ENCODE data around the gene NKAP. TPM values are rescaled to one million over a fixed set of nuclear protein-coding genes. Genes with fewer than 3 reads are reported as not detected.

Gene NKAP
- total and polyA plus RNA-seq, 2 of the 13 experiments (the other 11 are each of a cell fraction or from before 2014, with no cell fraction given) = 3.6 to 6.1 TPM

DNA sequence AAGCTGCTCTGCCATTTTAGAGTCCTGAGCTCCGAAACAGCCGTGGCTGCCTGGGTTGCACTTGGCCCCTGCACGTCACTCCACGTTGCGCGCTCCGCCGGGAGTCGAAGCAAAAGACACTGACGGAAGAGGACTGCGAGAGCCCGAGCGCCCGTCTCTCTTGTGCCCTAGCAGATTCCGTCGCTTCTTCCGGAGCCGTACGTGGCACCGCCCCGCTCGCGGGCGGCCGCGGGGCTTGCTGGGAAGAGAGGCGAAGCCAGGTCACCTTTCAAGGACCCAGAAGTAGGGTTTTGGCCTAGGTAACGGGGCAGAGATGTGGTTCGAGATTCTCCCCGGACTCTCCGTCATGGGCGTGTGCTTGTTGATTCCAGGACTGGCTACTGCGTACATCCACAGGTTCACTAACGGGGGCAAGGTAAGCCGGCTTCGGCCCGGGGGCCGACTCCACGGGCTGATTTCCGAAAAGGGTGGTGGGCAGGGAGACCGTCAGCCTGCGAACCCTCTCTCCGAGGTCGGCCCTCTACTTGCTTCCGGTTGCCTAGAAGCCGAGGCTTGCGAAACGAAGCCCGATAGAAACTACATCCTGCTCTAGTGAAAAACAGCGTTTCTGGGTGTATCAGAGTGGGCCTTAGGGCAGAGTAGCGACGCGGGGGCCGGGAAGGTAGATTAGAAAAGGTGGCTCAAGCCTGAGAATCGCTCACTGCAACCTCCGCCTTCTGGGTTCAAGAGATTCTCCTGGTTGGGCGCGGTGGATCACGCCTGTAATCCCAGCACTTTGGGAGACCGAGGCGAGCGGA lies 71.8 kb downstream of the NKAP start, which contains the start of the genes NDUFA1 and RNF113A (continued):
- TF ChIP-seq, protein P1, sequence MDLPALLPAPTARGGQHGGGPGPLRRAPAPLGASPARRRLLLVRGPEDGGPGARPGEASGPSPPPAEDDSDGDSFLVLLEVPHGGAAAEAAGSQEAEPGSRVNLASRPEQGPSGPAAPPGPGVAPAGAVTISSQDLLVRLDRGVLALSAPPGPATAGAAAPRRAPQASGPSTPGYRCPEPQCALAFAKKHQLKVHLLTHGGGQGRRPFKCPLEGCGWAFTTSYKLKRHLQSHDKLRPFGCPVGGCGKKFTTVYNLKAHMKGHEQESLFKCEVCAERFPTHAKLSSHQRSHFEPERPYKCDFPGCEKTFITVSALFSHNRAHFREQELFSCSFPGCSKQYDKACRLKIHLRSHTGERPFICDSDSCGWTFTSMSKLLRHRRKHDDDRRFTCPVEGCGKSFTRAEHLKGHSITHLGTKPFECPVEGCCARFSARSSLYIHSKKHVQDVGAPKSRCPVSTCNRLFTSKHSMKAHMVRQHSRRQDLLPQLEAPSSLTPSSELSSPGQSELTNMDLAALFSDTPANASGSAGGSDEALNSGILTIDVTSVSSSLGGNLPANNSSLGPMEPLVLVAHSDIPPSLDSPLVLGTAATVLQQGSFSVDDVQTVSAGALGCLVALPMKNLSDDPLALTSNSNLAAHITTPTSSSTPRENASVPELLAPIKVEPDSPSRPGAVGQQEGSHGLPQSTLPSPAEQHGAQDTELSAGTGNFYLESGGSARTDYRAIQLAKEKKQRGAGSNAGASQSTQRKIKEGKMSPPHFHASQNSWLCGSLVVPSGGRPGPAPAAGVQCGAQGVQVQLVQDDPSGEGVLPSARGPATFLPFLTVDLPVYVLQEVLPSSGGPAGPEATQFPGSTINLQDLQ (CRISPR knock-in tag; IDR thresholded peaks at IDR 0.05) = no peak
- TF ChIP-seq, protein P2, sequence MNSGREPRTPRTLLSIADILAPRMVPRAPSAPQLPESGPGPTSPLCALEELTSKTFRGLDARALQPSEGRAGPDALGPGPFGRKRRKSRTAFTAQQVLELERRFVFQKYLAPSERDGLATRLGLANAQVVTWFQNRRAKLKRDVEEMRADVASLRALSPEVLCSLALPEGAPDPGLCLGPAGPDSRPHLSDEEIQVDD (CRISPR knock-in tag; IDR thresholded peaks at IDR 0.05; ENCODE audit: borderline replicate concordance) = peak; percentile 36; the same call in 1 of the 2 replicates
- TF ChIP-seq ARID2 (CRISPR knock-in tag; IDR thresholded peaks at IDR 0.05; ENCODE audit: borderline replicate concordance) = 0 out of 2 replicates have a peak, but pooled peaks have one; percentile 57
- TF ChIP-seq SOX6 (IDR thresholded peaks at IDR 0.05) = no peak
- no peak; the same call in 1 of the 2 replicates for TF ChIP-seq SOX6 (CRISPR knock-in tag; IDR thresholded peaks at IDR 0.05)
- peak; percentile 89 for TF ChIP-seq ZNF143 (CRISPR knock-in tag; IDR thresholded peaks at IDR 0.05)
- TF ChIP-seq ZNF510 (CRISPR knock-in tag; IDR thresholded peaks at IDR 0.05; ENCODE audit: low read depth) = no peak
- TF ChIP-seq, protein P3, sequence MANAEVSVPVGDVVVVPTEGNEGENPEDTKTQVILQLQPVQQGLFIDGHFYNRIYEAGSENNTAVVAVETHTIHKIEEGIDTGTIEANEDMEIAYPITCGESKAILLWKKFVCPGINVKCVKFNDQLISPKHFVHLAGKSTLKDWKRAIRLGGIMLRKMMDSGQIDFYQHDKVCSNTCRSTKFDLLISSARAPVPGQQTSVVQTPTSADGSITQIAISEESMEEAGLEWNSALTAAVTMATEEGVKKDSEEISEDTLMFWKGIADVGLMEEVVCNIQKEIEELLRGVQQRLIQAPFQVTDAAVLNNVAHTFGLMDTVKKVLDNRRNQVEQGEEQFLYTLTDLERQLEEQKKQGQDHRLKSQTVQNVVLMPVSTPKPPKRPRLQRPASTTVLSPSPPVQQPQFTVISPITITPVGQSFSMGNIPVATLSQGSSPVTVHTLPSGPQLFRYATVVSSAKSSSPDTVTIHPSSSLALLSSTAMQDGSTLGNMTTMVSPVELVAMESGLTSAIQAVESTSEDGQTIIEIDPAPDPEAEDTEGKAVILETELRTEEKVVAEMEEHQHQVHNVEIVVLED (CRISPR knock-in tag; IDR thresholded peaks at IDR 0.05; ENCODE audit: borderline replicate concordance) = peak; percentile 90
- TF ChIP-seq U2AF1 (optimal IDR thresholded peaks at IDR 0.05; ENCODE audit: low read depth, low read length) = peak; percentile 54
- TF ChIP-seq NR2F2 (IDR thresholded peaks at IDR 0.05; ENCODE audit: borderline replicate concordance, low read depth) = no peak
- TF ChIP-seq ZNF232 (CRISPR knock-in tag; IDR thresholded peaks at IDR 0.05; ENCODE audit: borderline replicate concordance) = peak; percentile 92
- TF ChIP-seq, protein P4, sequence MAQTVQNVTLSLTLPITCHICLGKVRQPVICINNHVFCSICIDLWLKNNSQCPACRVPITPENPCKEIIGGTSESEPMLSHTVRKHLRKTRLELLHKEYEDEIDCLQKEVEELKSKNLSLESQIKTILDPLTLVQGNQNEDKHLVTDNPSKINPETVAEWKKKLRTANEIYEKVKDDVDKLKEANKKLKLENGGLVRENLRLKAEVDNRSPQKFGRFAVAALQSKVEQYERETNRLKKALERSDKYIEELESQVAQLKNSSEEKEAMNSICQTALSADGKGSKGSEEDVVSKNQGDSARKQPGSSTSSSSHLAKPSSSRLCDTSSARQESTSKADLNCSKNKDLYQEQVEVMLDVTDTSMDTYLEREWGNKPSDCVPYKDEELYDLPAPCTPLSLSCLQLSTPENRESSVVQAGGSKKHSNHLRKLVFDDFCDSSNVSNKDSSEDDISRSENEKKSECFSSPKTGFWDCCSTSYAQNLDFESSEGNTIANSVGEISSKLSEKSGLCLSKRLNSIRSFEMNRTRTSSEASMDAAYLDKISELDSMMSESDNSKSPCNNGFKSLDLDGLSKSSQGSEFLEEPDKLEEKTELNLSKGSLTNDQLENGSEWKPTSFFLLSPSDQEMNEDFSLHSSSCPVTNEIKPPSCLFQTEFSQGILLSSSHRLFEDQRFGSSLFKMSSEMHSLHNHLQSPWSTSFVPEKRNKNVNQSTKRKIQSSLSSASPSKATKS (CRISPR knock-in tag; IDR thresholded peaks at IDR 0.05) = no peak
- TF ChIP-seq MLLT10 (CRISPR knock-in tag; IDR thresholded peaks at IDR 0.05) = no peak
- no peak for TF ChIP-seq ZNF230 (CRISPR knock-in tag; IDR thresholded peaks at IDR 0.05)
- TF ChIP-seq, protein P5, sequence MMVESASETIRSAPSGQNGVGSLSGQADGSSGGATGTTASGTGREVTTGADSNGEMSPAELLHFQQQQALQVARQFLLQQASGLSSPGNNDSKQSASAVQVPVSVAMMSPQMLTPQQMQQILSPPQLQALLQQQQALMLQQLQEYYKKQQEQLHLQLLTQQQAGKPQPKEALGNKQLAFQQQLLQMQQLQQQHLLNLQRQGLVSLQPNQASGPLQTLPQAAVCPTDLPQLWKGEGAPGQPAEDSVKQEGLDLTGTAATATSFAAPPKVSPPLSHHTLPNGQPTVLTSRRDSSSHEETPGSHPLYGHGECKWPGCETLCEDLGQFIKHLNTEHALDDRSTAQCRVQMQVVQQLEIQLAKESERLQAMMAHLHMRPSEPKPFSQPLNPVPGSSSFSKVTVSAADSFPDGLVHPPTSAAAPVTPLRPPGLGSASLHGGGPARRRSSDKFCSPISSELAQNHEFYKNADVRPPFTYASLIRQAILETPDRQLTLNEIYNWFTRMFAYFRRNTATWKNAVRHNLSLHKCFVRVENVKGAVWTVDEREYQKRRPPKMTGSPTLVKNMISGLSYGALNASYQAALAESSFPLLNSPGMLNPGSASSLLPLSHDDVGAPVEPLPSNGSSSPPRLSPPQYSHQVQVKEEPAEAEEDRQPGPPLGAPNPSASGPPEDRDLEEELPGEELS (CRISPR knock-in tag; IDR thresholded peaks at IDR 0.05) = peak; percentile 45
- TF ChIP-seq, protein P6, sequence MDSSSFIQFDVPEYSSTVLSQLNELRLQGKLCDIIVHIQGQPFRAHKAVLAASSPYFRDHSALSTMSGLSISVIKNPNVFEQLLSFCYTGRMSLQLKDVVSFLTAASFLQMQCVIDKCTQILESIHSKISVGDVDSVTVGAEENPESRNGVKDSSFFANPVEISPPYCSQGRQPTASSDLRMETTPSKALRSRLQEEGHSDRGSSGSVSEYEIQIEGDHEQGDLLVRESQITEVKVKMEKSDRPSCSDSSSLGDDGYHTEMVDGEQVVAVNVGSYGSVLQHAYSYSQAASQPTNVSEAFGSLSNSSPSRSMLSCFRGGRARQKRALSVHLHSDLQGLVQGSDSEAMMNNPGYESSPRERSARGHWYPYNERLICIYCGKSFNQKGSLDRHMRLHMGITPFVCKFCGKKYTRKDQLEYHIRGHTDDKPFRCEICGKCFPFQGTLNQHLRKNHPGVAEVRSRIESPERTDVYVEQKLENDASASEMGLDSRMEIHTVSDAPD (CRISPR knock-in tag; IDR thresholded peaks at IDR 0.05) = peak; percentile 39; the same call in 1 of the 2 replicates
- peak; percentile 82 for TF ChIP-seq YEATS4 (CRISPR knock-in tag; IDR thresholded peaks at IDR 0.05; ENCODE audit: borderline replicate concordance)
- TF ChIP-seq ZNF335 (CRISPR knock-in tag; IDR thresholded peaks at IDR 0.05) = 0 out of 2 replicates have a peak, but pooled peaks have one; percentile 21

Data from HepG2 (cell line).